Measurements from ENCODE around the gene LCE7A.

LCE7A gene

DNA sequence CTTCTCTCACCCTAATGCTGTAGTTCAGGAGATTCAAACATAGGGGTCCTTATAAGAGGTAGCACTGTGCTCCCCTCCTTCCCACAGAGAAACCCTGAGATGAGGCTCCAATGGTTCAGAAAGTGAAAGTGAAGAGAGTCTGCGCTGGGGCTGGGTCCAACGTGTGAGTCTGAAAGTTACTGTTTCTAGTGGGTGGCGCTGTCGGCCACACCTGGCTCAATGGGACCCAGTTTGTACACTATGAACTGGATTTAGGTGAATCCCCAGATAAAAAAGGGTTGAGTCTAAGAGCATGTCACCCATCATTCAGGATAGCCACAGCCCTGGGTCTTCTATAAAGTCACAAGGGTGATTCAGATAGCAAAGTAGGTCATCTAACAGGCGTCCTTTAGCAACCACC is 21.1 kb downstream of the LCE7A start:
- DNase-seq, result no peak

DNA sequence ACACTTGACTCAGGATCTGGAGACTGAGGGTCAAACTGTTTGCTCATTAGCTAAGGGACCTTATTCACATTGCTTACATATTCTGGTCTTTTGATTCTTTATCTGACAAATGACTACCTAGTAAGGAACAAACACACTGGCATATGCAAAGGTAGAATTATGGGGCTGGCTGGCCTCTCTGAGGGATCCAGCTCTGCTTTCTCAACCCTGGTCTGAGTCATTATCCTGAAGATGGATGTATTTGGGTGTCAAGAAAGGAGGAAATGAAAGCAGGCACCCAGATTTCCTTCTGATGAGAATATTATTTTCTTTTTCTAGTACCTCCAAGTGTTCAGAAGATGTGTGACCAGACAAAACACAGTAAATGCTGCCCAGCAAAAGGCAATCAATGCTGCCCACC is 24.3 kb downstream of the LCE7A start:
- DNase-seq, result no peak

DNA sequence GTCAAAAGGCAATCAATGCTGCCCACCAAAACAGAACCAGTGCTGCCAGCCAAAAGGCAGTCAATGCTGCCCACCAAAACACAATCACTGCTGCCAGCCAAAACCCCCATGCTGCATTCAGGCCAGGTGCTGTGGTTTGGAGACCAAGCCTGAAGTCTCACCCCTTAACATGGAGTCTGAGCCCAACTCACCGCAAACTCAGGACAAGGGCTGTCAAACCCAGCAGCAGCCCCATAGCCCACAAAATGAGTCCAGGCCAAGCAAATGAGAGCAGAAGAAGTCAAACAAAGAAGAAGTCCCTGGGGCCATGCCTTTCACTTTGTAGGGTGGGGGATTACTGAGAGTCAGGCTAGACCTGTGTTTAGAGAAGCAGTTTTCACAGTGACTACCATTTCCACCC is 24.7 kb downstream of the LCE7A start:
- no peak for DNase-seq

DNA sequence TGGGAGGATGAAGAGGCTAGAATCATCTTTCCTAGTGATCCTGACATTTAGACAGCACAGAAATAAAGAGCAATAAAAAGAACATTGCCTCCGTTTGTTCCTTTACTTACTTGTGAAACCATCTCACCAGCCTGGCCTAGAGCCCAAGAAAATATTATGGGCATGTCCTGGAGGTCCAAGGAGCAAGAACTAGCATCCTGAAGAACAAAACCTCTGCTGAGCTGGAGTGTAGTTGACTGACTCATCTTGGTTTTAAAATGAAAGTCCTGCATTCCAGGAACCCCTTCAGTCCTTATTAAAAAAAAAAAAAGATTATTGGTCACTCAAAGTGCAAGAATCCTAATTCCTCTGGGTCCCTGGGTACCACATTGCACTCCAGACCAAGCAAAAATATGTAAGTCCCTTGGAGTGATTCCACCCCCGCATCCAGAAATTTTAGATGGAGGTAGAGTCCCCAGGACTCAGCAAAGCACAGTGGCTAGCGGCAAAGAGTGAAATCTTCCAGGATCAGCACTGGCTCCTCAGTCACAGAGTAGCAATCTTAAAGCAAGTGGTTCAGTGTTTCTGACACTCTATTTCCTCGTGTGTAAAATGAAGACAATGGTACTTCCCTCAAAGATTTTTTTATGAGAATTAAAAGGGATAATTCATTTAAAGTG is 25.3 kb downstream of the LCE7A start:
- no peak for DNase-seq

DNA sequence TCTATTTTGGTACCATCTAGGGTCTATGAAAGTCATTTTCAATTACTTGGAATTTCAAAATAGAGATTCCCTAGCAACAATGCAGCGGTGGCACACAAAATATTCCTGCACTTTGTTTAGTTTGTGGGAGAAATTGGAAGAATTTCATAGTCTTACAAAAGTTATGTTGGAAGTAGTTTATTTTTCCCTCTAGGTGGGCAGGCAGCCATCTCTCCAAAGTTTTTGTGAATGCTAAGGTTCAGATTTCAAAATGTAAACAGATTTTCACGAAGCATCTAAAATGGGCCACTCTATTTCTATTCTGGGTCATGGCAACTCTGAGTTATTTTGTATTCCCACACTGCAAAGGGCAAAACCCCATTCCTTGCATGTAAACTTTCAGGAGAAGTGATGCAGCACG is 26.3 kb downstream of the LCE7A start:
- no peak for DNase-seq

DNA sequence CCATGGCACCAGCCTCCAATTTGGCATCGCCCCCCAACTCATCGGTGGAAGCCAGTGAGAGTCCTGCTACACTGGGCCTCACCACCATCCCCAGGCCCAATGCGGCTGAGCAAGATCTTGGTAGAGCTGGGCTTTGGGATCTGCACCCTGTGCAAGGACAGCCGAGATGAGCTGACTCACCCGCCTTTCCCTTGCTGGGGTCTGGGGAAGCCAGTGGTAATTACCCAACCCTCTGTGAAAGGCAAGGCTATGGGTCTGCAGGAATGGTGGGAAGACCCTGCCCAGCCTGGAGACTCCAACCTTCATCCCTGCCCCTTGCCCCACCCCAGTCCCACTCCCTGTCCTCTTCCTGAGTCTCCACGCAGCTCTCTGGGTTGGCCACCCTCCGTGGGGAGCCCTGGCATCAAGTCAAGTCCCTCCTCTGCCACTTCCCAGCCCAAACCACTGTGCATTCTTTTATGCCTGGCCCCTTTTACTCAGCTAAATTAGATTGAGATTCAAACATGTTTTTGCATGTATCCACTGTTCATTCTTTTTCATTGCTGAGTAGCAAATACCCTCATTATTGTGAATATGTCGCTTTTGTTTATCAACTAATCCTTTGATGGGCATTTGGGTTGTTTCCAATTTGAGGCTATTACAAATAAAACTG is 27.1 kb downstream of the LCE7A start:
- no peak for DNase-seq

DNA sequence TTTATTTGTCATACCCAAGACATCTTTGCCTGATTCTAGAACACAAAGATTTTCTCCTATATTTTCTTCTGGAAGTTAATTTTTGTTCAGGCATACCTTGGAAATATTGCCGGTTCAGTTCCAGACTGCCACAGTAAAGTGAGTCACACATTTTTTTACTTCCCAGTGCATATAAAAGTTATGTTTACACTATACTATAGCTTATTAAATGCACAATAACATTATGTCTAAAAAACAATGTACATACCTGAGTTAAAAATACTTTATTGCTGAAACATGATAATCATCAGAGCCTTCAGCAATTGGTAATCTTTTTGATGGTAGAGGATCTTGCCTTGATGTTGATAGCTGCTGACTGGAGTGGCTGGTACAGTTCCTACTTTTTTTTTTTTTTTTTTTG is 28.3 kb downstream of the LCE7A start:
- DNase-seq, result no peak

DNA sequence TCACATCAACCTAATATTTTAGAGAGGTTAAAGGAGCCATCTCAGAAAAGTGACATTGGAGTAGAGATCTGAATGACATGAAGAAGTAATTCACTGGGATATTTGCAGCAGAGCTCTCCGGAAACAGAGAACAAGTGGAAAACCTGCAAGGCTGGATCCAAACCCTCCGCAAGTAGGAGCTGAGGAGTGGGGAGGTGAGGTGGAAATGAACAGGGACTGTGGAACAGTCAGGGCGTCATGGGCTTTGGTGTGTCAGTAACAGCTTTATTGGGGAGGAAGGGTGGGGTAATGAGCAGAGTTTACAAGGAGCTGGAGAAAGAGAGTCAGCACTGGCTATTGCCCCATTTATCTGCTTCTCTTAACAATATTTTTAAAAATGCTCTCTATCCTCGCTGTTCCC is 39.2 kb downstream of the LCE7A start:
- DNase-seq, result no peak

DNA sequence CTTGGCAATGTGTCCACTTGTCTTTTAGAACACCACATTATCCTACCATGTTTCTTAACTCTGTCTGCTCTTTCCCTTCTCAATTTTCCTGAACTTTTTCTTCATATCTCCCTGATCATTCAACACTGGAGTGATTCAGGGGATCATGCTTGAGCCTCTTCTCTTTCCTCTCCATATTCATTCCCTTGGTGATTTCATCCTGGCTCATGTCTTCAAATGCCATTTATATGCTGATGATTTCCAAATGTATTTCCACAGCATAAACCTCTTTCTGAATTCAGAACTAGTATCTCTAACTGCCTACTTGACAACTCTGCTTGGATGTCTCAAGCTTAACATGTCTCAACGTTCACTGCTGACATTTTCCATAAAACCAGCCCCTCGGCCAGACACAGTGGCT is 40.1 kb downstream of the LCE7A start:
- DNase-seq, result no peak

DNA sequence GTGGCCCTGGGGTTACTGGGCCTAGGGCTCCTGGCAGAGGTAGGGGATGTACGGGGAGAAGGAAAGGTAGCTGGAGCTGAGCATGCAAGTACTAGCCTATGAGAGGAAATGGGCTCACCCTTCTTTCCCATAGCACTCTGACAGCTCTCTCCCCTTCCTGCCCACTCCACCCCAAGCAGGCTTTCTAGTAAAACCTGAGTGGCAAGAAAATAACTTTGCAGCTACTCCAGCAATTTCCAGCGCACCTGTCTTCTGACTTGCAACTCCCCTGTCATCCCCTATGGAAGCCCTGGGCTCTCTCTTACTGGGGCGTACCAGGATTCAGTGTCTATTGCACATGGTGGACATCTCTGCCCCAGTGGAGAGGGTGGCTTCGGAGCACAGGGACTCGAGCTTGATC is 41.8 kb downstream of the LCE7A start:
- no peak for DNase-seq

DNA sequence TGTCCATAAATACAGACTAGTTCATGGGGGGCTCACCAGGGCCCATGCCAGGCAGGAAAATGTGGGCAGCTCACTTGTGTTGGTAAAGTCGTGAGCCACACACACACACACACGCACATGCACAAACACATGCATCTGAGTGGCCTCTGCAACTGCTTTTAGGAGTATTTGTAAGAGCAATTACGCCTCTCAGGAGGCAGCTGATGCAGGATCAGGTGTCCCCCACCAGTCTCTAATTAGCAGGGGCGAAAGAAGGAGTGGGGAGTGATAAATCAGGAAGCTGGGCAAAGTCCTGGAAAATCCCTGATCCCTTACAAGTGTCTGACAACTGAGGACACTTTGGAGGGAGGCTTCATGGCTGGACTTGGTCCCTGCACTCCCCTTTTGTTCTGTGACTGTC is 42.8 kb downstream of the LCE7A start:
- no peak for DNase-seq

DNA sequence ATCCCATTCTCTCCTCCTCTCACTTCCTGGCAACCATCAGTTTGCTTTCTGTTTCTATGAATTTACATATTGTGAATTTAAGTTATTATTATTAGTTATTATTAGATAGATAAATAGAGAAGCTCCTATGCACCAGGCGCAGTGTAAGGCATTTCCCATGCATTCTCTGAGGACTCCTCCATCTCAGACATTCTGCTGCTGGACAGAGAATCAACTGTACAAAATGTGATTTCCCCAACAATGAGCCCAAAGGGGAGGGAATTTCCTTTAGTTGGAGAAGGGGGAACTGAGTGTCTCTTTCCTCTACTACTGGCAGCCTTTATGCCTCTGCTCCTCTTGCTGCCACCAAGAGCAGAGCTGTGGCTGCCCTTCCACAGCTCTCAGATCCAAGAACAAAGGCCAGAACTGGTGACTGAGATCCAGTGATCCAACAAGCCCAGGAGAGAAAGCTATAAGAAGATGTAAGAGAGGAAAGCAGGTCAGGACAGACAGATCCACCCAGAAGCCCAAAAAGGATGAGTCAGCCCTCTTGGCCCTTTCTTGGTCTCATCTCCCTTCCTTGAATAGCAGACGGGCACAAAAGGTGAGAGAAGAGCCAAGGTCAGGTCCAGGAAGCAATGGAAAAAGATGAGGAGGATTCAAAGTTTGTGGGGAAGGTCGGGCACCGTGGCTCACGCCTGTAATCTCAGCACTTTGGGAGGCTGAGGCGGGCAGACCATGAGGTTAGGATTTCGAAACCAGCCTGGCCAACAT is 45.1 kb downstream of the LCE7A start:
- DNase-seq, result no peak

DNA sequence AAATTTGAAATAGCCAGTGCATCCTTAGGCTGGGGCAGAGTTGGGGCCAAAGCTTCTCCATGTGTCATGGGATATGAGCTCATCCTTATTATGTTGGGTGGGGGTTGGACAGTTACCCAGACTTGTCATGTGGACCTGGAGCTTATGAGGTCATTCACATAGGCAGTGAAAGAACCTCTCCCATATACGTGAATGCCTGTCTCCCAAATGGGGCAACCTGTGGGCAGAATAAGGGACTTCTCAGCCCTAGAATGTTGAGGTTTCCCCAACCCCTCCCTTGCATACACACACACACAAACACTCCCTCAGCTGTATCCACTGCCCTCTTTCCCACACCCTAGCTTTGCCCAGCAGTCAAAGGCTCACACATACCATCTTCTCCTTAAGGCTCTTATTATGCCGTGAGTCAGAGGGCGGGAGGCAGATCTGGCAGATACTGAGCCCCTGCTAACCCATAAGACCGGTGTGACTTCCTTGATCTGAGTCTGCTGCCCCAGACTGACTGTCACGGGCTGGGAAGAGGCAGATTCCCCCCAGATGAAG is 46.3 kb downstream of the LCE7A start:
- DNase-seq, result no peak

DNA sequence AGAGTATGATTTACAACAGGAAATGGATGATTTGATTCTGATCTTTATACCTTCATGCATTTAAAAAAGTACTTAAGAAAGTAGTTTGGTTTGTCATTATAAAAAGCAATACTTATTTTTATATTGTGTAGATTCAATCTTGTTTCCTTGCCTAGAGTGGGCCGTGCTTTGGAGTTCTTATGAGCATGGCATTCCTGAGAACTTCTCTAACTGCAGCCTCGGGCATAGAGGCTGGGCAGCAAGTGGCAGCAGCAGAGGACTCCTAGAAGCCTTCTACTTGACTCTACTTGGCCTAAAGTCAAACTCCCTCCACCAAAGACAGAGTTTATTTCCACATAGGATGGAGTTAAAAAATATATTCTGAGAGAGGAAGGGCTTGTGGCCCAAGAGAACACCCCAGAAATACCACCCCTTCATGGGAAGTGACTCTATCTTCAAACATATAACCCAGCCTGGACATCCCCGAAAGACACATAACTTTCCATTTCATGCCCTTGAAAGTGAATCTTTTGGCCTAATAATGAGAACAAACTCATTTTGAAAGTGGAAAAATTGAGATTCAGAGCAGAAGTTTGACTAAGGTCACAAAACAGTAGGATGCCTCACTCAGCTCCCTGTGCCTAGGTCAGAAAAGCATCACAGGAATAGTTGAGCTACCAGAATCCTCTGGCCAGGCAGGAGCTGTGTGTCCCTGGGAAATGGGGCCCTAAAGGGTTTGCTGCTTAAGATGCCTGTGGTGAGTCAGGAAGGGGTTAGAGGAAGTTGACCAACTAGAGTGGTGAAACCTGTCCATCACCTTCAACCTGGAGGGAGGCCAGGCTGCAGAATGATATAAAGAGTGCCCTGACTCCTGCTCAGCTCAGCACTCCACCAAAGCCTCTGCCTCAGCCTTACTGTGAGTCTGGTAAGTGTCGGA is 48.1 kb downstream of the LCE7A start, which contains the start of gene IVL:
Gene IVL (plus strand): TSS at position 861 of the 916 bp plus-strand sequence. CDS start 1,252 bp downstream, outside the sequence.
- no peak for DNase-seq

DNA sequence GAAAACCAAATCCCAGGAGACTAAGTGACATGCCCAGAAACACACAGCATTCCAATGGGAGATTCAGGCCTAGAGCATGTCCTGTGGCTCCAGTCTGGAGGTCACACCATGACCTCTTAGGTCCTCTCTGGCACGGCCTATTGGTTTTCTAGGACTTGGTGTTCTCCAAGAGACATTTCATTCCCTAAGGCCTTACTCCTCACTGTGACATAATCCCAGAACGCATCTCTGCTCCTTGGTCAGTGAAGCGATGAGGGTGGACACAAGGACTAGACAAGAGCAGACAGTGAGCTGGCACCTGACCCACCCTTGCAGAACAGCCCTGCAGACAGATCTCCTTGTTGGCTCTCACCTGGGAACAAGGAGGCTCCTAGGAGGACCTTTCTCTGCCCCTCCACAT is 49.4 kb downstream of the LCE7A start:
- DNase-seq, result no peak

Measured in T-helper 9 cell (primary cell).